Kidney epithelial cell (primary cell): ENCODE results near the gene GALK1. TPM values are rescaled to one million over a fixed set of nuclear protein-coding genes. Genes with fewer than 3 reads are reported as not detected.

ENCODE experiments used
- DNase-seq: peaks from one replicate; pipeline ENCODE4 v3.0.0-alpha.2; 2010; ENCODE audit warnings: low read depth
- H3K27me3 ChIP-seq: 2 replicates; pipeline ENCODE4 v1.6.0; 2011; ENCODE audit warnings: low read length; ENCODE audit not compliant: control insufficient read depth, insufficient read depth
- H3K36me3 ChIP-seq: 2 replicates; pipeline ENCODE4 v1.5.1; 2011; ENCODE audit warnings: low read length; ENCODE audit not compliant: control insufficient read depth, insufficient read depth
- H3K4me3 ChIP-seq: 2 replicates; pipeline ENCODE4 v1.5.1; 2011; ENCODE audit warnings: low read depth, mild to moderate bottlenecking, control low read depth, low read length
- total RNA-seq: library from RNA; depleted of rRNA; stranded (reverse); fragments of >200 nt; gene quantifications from 2 replicates; pipeline ENCODE4 v1.2.3, GENCODE V29; 2015
- TF ChIP-seq, protein P1 (sequence below): IDR thresholded peaks from 2 replicates; pipeline ENCODE4 v1.5.1; 2011; ENCODE audit warnings: mild to moderate bottlenecking, moderate library complexity, low read length, control low read depth, inconsistent platforms; ENCODE audit not compliant: insufficient read depth, poor library complexity, severe bottlenecking

Gene GALK1
- total RNA-seq, 1 donor from 2014 or later = 21.2 TPM

DNA sequence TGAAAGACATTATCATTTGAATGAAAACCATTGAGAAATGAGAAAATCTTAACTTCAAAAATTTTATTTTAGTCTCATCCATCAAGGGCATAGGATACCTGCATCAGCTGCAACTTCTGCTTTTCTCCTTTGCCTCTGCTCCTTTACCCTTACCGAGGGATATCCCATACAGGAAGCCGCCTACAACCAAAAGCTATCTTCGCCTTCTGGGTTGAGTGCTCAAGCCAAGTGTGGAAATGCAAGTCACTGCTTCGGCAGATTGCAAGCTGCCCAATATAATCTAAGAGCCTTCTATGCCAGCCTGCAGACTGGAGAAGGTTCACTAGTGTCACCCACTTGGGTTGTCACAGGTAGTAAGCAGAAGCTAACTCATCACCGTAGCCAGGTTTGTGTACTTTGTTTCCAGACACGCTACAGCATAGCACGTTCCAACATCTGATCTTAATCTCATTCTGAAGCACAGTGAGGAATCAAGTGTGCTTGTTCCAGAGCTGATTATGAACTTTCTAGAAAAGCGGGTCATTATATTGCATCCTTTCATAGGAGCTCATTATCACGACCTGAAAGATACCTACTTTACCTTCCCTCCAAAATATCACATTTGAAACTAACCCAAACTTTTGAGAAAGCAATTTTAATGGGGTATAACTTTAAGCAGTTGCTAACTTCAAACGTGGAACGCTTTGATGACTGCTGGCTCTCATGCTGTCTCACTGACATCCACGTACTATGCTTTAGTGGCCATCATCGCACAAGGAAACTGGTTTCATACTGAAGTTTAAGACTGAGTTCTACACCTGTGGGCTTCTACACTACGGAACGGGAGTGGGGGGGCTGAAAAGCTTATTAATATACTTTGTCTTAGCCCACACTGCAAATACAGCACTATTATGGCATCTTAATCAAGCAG, 11.6 kb upstream of the GALK1 start:
- H3K36me3 ChIP-seq = peaks cover 4% of the 10 kb centered on the region
- TF ChIP-seq, protein P1, sequence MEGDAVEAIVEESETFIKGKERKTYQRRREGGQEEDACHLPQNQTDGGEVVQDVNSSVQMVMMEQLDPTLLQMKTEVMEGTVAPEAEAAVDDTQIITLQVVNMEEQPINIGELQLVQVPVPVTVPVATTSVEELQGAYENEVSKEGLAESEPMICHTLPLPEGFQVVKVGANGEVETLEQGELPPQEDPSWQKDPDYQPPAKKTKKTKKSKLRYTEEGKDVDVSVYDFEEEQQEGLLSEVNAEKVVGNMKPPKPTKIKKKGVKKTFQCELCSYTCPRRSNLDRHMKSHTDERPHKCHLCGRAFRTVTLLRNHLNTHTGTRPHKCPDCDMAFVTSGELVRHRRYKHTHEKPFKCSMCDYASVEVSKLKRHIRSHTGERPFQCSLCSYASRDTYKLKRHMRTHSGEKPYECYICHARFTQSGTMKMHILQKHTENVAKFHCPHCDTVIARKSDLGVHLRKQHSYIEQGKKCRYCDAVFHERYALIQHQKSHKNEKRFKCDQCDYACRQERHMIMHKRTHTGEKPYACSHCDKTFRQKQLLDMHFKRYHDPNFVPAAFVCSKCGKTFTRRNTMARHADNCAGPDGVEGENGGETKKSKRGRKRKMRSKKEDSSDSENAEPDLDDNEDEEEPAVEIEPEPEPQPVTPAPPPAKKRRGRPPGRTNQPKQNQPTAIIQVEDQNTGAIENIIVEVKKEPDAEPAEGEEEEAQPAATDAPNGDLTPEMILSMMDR = no peak
- no peaks in the 10 kb centered on the region for H3K27me3 ChIP-seq
- no peak overlapping the region for H3K4me3 ChIP-seq
- DNase-seq = no peak

DNA sequence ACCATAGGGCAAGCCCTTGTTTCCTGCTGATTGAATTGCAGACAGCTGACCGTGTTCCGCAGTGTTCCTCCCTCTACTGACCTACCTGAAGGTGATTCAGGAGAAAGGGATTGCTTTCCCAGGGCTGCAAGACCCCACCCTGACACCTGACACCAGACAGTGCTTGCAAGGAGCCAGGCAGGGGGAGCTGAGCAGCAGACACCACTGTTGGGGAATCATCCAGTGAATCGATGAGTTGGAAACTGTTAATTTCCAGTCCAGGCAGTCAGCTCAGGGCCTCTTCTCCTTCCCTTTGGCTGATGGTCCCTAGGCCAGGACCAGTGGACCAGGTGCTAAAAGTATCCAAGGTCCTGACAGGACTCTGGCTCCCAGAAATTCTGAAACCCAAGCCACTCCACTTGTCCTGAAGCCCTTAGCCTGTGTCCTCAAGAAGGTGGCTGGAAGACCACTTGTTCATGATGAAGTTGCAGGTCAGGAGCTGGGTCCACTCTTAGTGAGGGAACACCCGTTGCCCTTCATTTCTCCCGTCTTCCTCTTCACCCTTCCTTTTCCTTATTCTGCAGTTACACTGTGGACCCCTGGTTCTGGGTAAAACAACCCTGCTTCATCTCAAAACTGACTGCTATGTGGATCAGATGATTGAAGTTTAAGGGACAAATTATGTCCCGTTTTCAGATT, 10.1 kb upstream of the GALK1 start:
- no peaks in the 10 kb centered on the region for H3K27me3 ChIP-seq
- no peak for DNase-seq
- TF ChIP-seq, protein P1 = no peak
- peaks cover 4% of the 10 kb centered on the region for H3K36me3 ChIP-seq
- no peak overlapping the region for H3K4me3 ChIP-seq

DNA sequence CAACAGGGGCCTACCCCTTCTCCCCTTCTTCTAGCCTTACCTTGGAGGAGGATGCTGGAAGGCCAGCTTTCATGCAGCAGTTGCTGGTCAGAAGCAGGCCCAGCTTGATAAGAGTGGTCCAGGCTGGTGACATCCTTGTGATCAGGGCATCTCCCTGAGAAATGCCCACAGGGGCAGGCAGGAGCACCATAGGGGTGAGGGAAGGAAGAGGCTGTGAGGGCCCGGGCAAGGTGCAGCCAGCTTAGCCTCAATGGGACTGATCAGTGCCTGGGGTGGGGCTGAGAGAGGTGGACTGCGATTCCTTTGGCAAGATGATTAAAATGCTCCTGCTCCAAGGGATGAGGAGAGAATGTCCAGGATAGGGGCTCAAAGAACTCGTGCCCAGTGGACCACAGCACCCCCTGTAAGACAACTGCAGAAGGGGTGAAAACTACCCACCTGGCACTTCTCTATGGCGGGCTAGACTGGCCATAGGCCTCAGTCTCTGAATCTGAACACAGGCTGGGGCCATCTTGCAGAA, 9.5 kb upstream of the GALK1 start:
- H3K27me3 ChIP-seq = no peaks in the 10 kb centered on the region
- no peak overlapping the region for H3K4me3 ChIP-seq
- DNase-seq = no peak
- TF ChIP-seq, protein P1 = no peak
- peaks cover 4% of the 10 kb centered on the region for H3K36me3 ChIP-seq

DNA sequence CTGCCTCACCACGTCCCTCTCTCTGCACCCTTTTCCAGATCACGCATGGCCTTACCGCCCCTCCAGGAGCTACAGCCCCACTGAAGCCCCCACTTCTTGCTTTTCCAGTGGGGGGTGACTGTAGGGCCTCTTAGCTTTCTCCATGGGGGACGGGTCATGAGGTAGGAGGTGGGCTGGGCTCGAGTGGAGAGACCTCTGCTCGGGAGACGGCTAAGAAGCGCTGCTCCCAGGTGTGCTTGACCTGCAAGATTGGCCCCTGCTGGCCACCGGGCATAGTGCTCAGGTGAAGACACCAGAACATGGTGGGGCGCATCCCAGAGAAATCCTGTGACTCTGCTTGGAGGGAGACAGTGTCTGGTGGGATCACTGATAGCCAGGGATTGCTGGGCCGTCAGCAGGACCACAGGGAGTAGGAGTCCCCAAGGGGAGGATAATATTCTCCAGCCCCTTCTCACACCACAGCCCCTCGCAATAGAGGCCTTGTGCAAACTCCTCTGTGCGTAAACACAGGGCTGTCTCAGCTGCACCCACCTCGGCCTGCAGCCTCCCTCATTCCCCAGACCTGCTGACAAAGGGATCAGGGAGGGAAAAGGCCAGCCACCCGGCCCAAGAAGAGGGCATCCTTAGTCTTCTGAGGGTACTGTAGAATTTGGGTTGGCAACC, 8.9 kb upstream of the GALK1 start:
- TF ChIP-seq, protein P1 = peak; percentile 7
- Histone ChIP-seq H3K27me3 (no peaks in the 10 kb centered on the region), H3K4me3 (no peak overlapping the region), H3K36me3 (peaks cover 4% of the 10 kb centered on the region)
- DNase-seq = no peak

DNA sequence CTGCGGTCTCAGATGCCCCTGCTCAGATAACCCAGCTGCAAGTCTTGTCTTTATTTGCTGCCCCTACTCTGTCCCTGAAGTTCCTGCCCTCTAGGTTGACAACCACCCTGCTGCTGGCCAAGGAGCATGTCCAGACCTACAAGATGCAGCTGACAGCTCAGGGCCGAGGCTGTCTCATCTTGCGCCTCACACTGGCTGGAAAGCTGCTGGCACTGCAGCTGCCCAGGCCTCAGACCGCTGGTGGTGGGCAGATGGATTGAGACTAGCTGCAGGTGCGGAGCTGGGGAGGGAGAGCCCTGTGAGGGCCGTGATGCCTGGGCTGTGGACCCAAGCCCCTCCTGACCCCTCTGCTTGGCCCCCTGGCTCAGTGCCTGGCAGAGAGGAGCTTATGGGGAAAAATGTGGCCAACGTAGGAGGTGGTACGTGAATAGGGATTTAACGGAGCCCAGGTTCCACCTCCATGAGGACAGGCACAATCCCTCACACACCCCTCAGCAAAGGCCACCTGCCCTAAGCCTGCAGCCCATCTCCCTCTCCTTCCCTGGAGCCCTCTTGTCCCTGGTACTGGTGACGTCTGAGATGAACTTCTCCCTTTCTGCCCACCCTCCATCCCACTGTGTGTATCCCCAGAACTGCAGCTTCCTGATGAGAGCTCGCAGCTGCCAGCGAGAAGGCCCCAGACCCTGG, 8.3 kb upstream of the GALK1 start:
- H3K4me3 ChIP-seq = no peak overlapping the region
- no peak for DNase-seq
- TF ChIP-seq, protein P1 = no peak
- H3K27me3 ChIP-seq = no peaks in the 10 kb centered on the region
- no peaks in the 10 kb centered on the region for H3K36me3 ChIP-seq
